Mesenchymal stem cell (in vitro differentiated cells and primary cell): Measurements from ENCODE around the gene PFKFB3.

Experiments used
- DNase-seq: peaks from one replicate; pipeline ENCODE4 v3.0.0-alpha.2; 2013
- H2AFZ ChIP-seq: one replicate; pipeline ENCODE4 v1.6.1; 2013; ENCODE audit warnings: low read depth, mild to moderate bottlenecking, control low read depth, inconsistent platforms, low read length, moderate library complexity
- H2AK5ac ChIP-seq: 2 replicates; pipeline ENCODE4 v1.6.1; 2013; ENCODE audit warnings: low read length, moderate library complexity, mild to moderate bottlenecking, inconsistent platforms; ENCODE audit not compliant: severe bottlenecking
- H2BK120ac ChIP-seq: one replicate; pipeline ENCODE4 v1.6.1; 2013; ENCODE audit warnings: low read depth, mild to moderate bottlenecking, inconsistent platforms, low read length, moderate library complexity
- H2BK12ac ChIP-seq, 2 experiments: one replicate each; pipeline ENCODE4 v1.6.1; 2013; ENCODE audit warnings: inconsistent platforms in 2 of 2, low read length in 2 of 2, mild to moderate bottlenecking in 2 of 2, moderate library complexity in 2 of 2, control low read depth in 1 of 2
- H2BK15ac ChIP-seq: one replicate; pipeline ENCODE4 v1.6.1; 2013; ENCODE audit warnings: mild to moderate bottlenecking, low read depth, inconsistent platforms; ENCODE audit not compliant: poor library complexity, severe bottlenecking
- H2BK5ac ChIP-seq: 2 replicates; pipeline ENCODE4 v1.6.1; 2013; ENCODE audit warnings: low read depth, mild to moderate bottlenecking, low read length, control low read depth, inconsistent platforms; ENCODE audit not compliant: poor library complexity, severe bottlenecking
- H3K14ac ChIP-seq, 2 experiments: one replicate each; pipeline ENCODE4 v1.6.1; 2013; ENCODE audit warnings: inconsistent platforms in 2 of 2, low read length in 2 of 2, control low read depth in 1 of 2, mild to moderate bottlenecking in 1 of 2, moderate library complexity in 1 of 2
- H3K18ac ChIP-seq, 2 experiments: one replicate each; pipeline ENCODE4 v1.6.1; 2013; ENCODE audit warnings: inconsistent platforms in 2 of 2, low read length in 2 of 2, control low read depth in 1 of 2, low read depth in 1 of 2, mild to moderate bottlenecking in 1 of 2
- H3K23ac ChIP-seq, 2 experiments: one replicate each; pipeline ENCODE4 v1.6.1; 2013; ENCODE audit warnings: inconsistent platforms in 2 of 2, low read length in 2 of 2, mild to moderate bottlenecking in 2 of 2, moderate library complexity in 2 of 2, control low read depth in 1 of 2
- H3K27ac ChIP-seq: 2 replicates; pipeline ENCODE4 v1.5.1; 2013; ENCODE audit warnings: mild to moderate bottlenecking, moderate library complexity, low read length, control low read depth, inconsistent platforms; ENCODE audit not compliant: poor library complexity, severe bottlenecking
- H3K27me3 ChIP-seq, 2 experiments: 2 replicates each; pipeline versions ENCODE4 v1.6.1 to v1.7.0; 2013; ENCODE audit warnings: low read length in 2 of 2, mild to moderate bottlenecking in 2 of 2, moderate library complexity in 2 of 2, control low read depth in 1 of 2, inconsistent platforms in 1 of 2; ENCODE audit not compliant: control insufficient read depth in 1 of 2, insufficient read depth in 1 of 2
- H3K36me3 ChIP-seq, 2 experiments: 2 replicates each; pipeline versions ENCODE4 v1.6.1 to v1.7.0; 2013; ENCODE audit warnings: low read length in 2 of 2, control low read depth in 1 of 2, inconsistent platforms in 1 of 2, low read depth in 1 of 2, mild to moderate bottlenecking in 1 of 2; ENCODE audit not compliant: insufficient read depth in 2 of 2, control insufficient read depth in 1 of 2
- H3K4ac ChIP-seq, 2 experiments: one replicate each; pipeline ENCODE4 v1.6.1; 2013; ENCODE audit warnings: inconsistent platforms in 2 of 2, low read length in 2 of 2, mild to moderate bottlenecking in 2 of 2, moderate library complexity in 2 of 2, control low read depth in 1 of 2, low read depth in 1 of 2
- H3K4me1 ChIP-seq: 2 replicates; pipeline ENCODE4 v1.6.1; 2013; ENCODE audit warnings: low read depth, low read length, control low read depth; ENCODE audit not compliant: control insufficient read depth, insufficient read depth
- H3K4me2 ChIP-seq: 2 replicates; pipeline ENCODE4 v1.6.1; 2013; ENCODE audit warnings: low read length, mild to moderate bottlenecking, inconsistent platforms; ENCODE audit not compliant: poor library complexity, severe bottlenecking
- H3K4me3 ChIP-seq, 2 experiments: 2 replicates each; pipeline versions ENCODE4 v1.5.1 to v1.7.0; 2013; ENCODE audit warnings: low read length in 2 of 2, mild to moderate bottlenecking in 2 of 2, control low read depth in 1 of 2, low read depth in 1 of 2; ENCODE audit not compliant: insufficient read depth in 1 of 2
- H3K79me1 ChIP-seq: replicated peaks from 2 replicates; pipeline ENCODE4 v1.6.1; 2013; ENCODE audit warnings: mild to moderate bottlenecking, control low read depth, low read length, inconsistent platforms; ENCODE audit not compliant: poor library complexity, severe bottlenecking
- H3K9ac ChIP-seq: 2 replicates; pipeline ENCODE4 v1.7.0; 2013; ENCODE audit warnings: mild to moderate bottlenecking, low read length, moderate library complexity
- H3K9me3 ChIP-seq: 2 replicates; pipeline ENCODE4 v1.7.0; 2013; ENCODE audit warnings: mild to moderate bottlenecking, low read length; ENCODE audit not compliant: control insufficient read depth
- H4K8ac ChIP-seq: one replicate; pipeline ENCODE4 v1.6.1; 2013; ENCODE audit warnings: inconsistent platforms, mild to moderate bottlenecking, low read length, moderate library complexity
- H4K91ac ChIP-seq: one replicate; pipeline ENCODE4 v1.6.1; 2013; ENCODE audit warnings: mild to moderate bottlenecking, low read length, inconsistent platforms
- WGBS: methylation state at CpG from one replicate; pipeline ENCODE4 v1.1.7; 2013; ENCODE audit warnings: mixed read lengths; 5-methylcytosine and 5-hydroxymethylcytosine counted together

PFKFB3 gene

GRCh38 chr10:6272126-6272525 lies 69.4 kb downstream of the PFKFB3 start:
- no peak overlapping the region for H2AK5ac ChIP-seq

GRCh38 chr10:6273351-6273750 lies 70.6 kb downstream of the PFKFB3 start:
- 91% methylated on average over 11 of the region's 11 CpGs for WGBS
- Histone ChIP-seq H2BK12ac (peak overlapping the region; percentile 1 to 76), H4K8ac (no peak overlapping the region), H2AK5ac (no peak overlapping the region), H3K27me3 (no peaks in the 10 kb centered on the region), H3K4me1 (peaks cover 9% of the 10 kb centered on the region), H3K27ac (no peak overlapping the region), H3K4me3 (no peak overlapping the region), H3K36me3 (peaks cover 0 to 2% of the 10 kb centered on the region in 2 experiments), H3K4me2 (no peak overlapping the region), H3K4ac (peak overlapping the region; percentile 4 to 35), H4K91ac (no peak overlapping the region), H2BK15ac (no peak overlapping the region), H2BK5ac (no peak overlapping the region), H3K23ac (no peak overlapping the region), H3K79me1 (no peaks in the 10 kb centered on the region), H3K14ac (no peak overlapping the region), H3K18ac (no peak overlapping the region), H3K9me3 (no peaks in the 10 kb centered on the region), H2AFZ (no peak overlapping the region), H3K9ac (no peak overlapping the region), H2BK120ac (no peak overlapping the region)
- no peak for DNase-seq

More at GRCh38 chr10:6272126-6272525, 69.4 kb downstream of the PFKFB3 start:
- Histone ChIP-seq H3K27ac (no peak overlapping the region), H3K4me1 (peaks cover 9% of the 10 kb centered on the region), H3K36me3 (peaks cover 0 to 2% of the 10 kb centered on the region in 2 experiments), H4K8ac (peak overlapping the region; percentile 9), H2AFZ (no peak overlapping the region), H2BK12ac (peak overlapping the region in 1 of 2 experiments; percentile 70), H3K79me1 (no peaks in the 10 kb centered on the region), H3K9me3 (no peaks in the 10 kb centered on the region), H3K9ac (no peak overlapping the region), H3K4me3 (no peak overlapping the region), H2BK120ac (no peak overlapping the region), H4K91ac (peak overlapping the region; percentile 60), H3K23ac (no peak overlapping the region), H3K18ac (no peak overlapping the region), H3K4ac (peak overlapping the region in 1 of 2 experiments; percentile 88), H2BK5ac (no peak overlapping the region), H3K14ac (no peak overlapping the region), H3K27me3 (no peaks in the 10 kb centered on the region), H3K4me2 (no peak overlapping the region), H2BK15ac (no peak overlapping the region)
- 98% methylated on average over 9 of the region's 10 CpGs for WGBS
- DNase-seq = no peak

GRCh38 chr10:6274040-6274439 lies 71.3 kb downstream of the PFKFB3 start:
- peak overlapping the region; percentile 1 to 37 for H2BK12ac ChIP-seq
- H3K4me3 ChIP-seq = no peak overlapping the region
- peak overlapping the region; percentile 22 for H4K8ac ChIP-seq
- no peak overlapping the region for H2BK120ac ChIP-seq
- no peak overlapping the region for H3K27ac ChIP-seq
- H2AK5ac ChIP-seq = no peak overlapping the region
- peaks cover 0 to 2% of the 10 kb centered on the region in 2 experiments for H3K36me3 ChIP-seq
- H3K23ac ChIP-seq = no peak overlapping the region
- H3K79me1 ChIP-seq = no peaks in the 10 kb centered on the region
- no peaks in the 10 kb centered on the region for H3K27me3 ChIP-seq
- 95% methylated on average over 2 of the region's 4 CpGs for WGBS
- peak overlapping the region; percentile 45 for H4K91ac ChIP-seq
- H2BK5ac ChIP-seq = no peak overlapping the region
- DNase-seq = peak; percentile 76
- H3K4me2 ChIP-seq = no peak overlapping the region
- H3K9me3 ChIP-seq = no peaks in the 10 kb centered on the region
- H3K9ac ChIP-seq = no peak overlapping the region
- H3K4me1 ChIP-seq = peaks cover 11% of the 10 kb centered on the region
- H2BK15ac ChIP-seq = no peak overlapping the region
- no peak overlapping the region for H2AFZ ChIP-seq
- H3K14ac ChIP-seq = no peak overlapping the region
- H3K4ac ChIP-seq = no peak overlapping the region
- H3K18ac ChIP-seq = no peak overlapping the region

GRCh38 chr10:6274484-6274883 lies 71.8 kb downstream of the PFKFB3 start:
- Histone ChIP-seq H4K91ac (peak overlapping the region; percentile 59), H2BK15ac (no peak overlapping the region), H3K23ac (no peak overlapping the region), H3K4ac (peak overlapping the region in 1 of 2 experiments; percentile 68), H3K9me3 (no peaks in the 10 kb centered on the region), H3K9ac (peak overlapping the region; percentile 71), H2AFZ (no peak overlapping the region), H2AK5ac (peak overlapping the region; percentile 90), H2BK120ac (peak overlapping the region; percentile 43), H3K27me3 (no peaks in the 10 kb centered on the region), H4K8ac (peak overlapping the region; percentile 69), H3K27ac (no peak overlapping the region), H3K36me3 (peaks cover 0 to 2% of the 10 kb centered on the region in 2 experiments), H3K4me3 (no peak overlapping the region), H3K14ac (no peak overlapping the region), H3K4me2 (no peak overlapping the region), H2BK12ac (peak overlapping the region; percentile 53 to 89), H2BK5ac (no peak overlapping the region), H3K18ac (peak overlapping the region; percentile 69 to 91), H3K79me1 (no peaks in the 10 kb centered on the region), H3K4me1 (peaks cover 11% of the 10 kb centered on the region)
- DNase-seq = peak; percentile 35
- 97% methylated on average over 7 of the region's 7 CpGs for WGBS
